RWPE1 (cell line): ENCODE data around the gene ABHD13.

Source experiments
- CTCF ChIA-PET: fragments of 350-600 bp; sonication (Branson Sonifier 250); formaldehyde crosslinking; extraction: SDS; loops from one replicate; lab custom pipeline; 2021; lab: Yijun Ruan, JAX
- POLR2A ChIA-PET: fragments of 400-600 bp; formaldehyde crosslinking; extraction: SDS; loops from one replicate; lab custom pipeline; 2020; ENCODE audit warnings: antibody characterized with exemption; ENCODE audit not compliant: low non-redundant PET; lab: Yijun Ruan, JAX
- DNase-seq: peaks from one replicate; pipeline ENCODE4 v3.0.0; 2012; ENCODE audit warnings: low spot score
- H3K27ac ChIP-seq: fragments of 450-650 bp; 2 replicates; pipeline ENCODE4 v1.5.1; 2017
- TF ChIP-seq, protein P1 (sequence below): fragments of 450-650 bp; conservative IDR thresholded peaks from 2 replicates; pipeline ENCODE4 v1.5.1; 2017; ENCODE audit warnings: low read depth, mild to moderate bottlenecking

Gene ABHD13

DNA sequence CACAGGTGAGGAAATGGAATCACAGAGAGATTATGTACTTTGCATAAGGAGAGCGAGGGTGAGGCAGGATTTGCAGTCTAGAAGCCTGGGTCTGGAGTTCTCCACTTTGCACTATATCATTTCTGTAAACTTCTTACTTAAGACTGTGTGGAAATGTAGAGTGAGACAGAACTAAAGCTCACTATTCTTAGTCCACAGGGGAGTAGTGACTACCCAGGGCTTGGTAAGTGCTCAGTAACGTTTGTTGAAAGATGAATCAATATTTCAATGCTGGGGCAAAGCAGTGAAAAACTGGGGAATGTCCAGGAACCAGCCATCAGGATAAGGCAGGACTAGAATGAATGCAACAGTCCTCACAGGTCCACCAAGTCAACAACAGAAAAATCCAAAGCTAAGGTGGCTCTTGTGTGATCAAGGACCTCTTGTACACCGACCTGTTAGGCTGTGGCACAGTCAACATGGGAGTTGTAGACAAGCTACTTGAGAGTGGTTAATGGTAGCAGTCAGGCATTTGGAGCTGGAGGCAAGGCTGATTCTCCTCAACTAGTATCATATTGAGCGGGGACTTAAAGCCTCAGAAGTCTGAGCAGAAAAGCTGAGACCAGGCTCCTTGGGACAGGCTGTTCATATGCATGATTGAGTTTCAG is 50.4 kb downstream of the ABHD13 start:
- DNase-seq = no peak
- no peak overlapping the region for H3K27ac ChIP-seq
- ChIA-PET POLR2A (no interaction called here), CTCF (no interaction called here)
- TF ChIP-seq, protein P1, sequence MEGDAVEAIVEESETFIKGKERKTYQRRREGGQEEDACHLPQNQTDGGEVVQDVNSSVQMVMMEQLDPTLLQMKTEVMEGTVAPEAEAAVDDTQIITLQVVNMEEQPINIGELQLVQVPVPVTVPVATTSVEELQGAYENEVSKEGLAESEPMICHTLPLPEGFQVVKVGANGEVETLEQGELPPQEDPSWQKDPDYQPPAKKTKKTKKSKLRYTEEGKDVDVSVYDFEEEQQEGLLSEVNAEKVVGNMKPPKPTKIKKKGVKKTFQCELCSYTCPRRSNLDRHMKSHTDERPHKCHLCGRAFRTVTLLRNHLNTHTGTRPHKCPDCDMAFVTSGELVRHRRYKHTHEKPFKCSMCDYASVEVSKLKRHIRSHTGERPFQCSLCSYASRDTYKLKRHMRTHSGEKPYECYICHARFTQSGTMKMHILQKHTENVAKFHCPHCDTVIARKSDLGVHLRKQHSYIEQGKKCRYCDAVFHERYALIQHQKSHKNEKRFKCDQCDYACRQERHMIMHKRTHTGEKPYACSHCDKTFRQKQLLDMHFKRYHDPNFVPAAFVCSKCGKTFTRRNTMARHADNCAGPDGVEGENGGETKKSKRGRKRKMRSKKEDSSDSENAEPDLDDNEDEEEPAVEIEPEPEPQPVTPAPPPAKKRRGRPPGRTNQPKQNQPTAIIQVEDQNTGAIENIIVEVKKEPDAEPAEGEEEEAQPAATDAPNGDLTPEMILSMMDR = no peak

DNA sequence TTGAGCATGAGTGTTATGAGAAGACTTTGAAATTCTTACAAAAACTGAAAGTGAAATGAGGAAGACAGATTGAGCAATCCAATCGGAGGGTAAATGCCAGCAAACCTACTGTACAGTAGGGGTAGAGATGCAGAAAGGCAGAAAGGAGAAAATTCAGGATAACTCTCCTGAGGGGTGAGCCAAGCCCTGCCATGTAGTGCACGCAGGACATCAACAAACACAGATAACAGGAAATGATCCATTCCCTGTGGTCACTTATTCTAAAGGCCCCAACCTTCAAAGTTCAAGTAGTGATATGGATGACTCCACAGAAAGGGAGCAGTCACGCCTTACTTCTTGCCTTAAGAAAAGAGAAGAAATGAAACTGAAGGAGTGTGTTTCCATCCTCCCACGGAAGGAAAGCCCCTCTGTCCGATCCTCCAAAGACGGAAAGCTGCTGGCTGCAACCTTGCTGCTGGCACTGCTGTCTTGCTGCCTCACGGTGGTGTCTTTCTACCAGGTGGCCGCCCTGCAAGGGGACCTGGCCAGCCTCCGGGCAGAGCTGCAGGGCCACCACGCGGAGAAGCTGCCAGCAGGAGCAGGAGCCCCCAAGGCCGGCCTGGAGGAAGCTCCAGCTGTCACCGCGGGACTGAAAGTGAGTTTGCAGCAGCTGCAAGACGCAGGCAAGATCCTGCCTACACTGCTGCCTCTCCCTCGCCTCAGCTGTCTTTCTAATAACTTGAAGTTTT is 51.6 kb downstream of the ABHD13 start, which contains the start of gene TNFSF13B:
TSS of gene TNFSF13B (plus strand) at position 118 of the 728 bp plus-strand sequence. CDS start at position 296, 178 bp downstream.
- CTCF ChIA-PET = interaction anchor here (0.6 to 0.7 kb wide), 2 partner anchors 16 to 1887 kb away, joined by 3 to 4 read pairs; no protein-coding TSS in a partner anchor
- no peak for DNase-seq
- POLR2A ChIA-PET = no interaction called here
- TF ChIP-seq, protein P1 = no peak
- H3K27ac ChIP-seq = no peak within 1 kb of the TSS

DNA sequence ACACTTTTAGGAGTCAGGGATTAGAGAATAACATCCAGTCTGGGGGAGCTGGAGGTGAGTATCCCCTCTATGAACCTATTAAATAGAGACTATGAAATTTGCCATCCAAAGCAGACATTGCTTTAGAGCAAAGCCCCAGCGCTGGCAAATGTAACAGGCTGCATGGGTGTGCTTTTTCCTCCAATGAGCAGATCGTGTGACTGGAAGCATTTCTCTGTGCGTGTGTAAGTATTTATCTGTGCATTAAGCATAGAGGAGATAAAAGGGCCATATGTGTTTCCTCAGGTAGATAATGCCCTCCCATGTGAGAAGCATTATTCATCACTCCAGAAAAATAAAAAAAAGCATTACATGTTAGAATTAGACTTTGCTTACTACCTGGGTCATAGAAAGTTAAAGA is 52.2 kb downstream of the ABHD13 start:
- CTCF ChIA-PET = interaction anchor here (0.6 kb wide), 1 partner anchor 16 kb away, joined by 4 read pairs; no protein-coding TSS in a partner anchor
- H3K27ac ChIP-seq = no peak overlapping the region
- TF ChIP-seq, protein P1 = no peak
- no peak for DNase-seq
- POLR2A ChIA-PET = no interaction called here

DNA sequence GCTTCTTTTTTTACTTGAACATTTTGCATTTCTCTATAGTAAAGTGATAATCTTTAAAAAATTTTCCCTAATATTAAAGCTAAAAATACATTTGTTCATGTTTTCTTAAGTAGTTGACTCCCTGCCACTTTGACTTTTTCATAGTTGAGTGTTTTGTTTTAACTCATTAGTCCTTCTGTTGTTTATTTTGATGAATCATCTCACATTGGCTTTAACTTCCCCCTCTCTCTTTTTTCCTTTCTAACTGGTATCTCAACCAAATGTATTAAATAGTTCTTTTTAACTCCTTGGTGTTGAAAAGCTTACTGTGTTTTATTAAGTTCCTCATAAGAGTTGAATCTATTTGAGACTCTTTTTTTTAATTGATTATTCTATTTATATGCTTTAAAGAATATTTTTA is 54.1 kb downstream of the ABHD13 start:
- DNase-seq = no peak
- no peak overlapping the region for H3K27ac ChIP-seq
- CTCF ChIA-PET = interaction anchor here (0.7 kb wide), 1 partner anchor 70 kb away, joined by 4 read pairs; no protein-coding TSS in a partner anchor
- POLR2A ChIA-PET = no interaction called here
- TF ChIP-seq, protein P1 = no peak

DNA sequence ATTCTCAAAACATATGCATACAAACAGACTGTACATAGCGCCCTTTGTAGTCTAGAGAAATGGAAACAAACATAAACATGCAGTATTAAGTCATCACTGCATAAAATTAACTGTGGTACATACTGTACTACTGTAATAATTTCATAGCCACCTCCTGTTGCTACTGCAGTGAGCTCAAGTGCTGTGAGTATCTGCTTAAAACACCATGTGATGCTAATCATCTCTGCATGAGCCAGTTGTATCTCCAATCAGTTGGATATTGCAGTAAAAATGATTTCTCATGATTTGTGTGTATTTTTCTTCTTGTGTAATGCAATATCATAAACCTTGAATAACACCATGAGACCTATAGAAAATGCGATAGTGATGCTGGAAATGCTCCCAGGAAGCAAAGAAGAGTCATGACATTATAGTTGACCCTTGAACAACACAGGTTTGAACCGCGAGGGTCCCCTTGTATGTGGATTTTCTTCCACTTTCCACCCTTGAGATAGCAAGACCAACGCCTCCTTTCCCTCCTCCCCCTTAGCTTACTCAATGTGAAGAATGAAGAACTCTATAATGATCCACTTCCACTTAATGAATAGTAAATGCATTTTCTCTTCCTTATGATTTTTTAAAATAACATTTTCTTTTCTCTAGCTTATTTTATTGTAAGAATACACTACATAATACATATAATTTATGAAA is 55.4 kb downstream of the ABHD13 start:
- no peak overlapping the region for H3K27ac ChIP-seq
- DNase-seq = no peak
- TF ChIP-seq, protein P1 = no peak
- POLR2A ChIA-PET = no interaction called here
- CTCF ChIA-PET = no interaction called here

DNA sequence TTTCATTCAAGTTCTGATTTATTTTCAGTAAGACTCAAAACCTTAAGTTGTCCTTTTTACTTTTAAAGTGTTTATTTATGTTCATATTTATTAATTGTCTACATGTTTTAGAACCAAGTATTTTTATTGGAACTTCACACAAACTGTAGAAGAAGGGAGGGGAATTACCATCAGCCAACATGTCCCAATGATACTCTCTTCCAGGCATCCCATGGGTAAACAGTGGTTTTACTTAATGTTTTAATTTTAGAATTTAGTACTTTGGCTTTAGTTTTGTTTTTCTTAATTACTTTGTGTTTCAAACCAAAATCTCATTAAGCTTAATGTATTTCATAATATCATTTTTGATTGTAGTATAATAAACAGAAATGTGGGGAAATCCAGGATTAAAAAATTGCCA is 56.5 kb downstream of the ABHD13 start:
- H3K27ac ChIP-seq = no peak overlapping the region
- TF ChIP-seq, protein P1 = no peak
- ChIA-PET CTCF (no interaction called here), POLR2A (no interaction called here)
- no peak for DNase-seq
